Endothelial cell (in vitro differentiated cells): ENCODE data around the gene BABAM1. TPM values are rescaled to one million over a fixed set of nuclear protein-coding genes. Genes with fewer than 3 reads are reported as not detected.

Experiments
- DNase-seq: peaks from one replicate; pipeline ENCODE4 v3.0.0; 2021; ENCODE audit warnings: low spot score
- H3K27ac Mint-ChIP-seq: one replicate; pipeline ENCODE4 v1.8.0; 2021; ENCODE audit warnings: mixed read lengths, inconsistent platforms; ENCODE audit not compliant: unreplicated experiment
- H3K27me3 Mint-ChIP-seq: one replicate; pipeline ENCODE4 v1.8.0; 2021; ENCODE audit warnings: mild to moderate bottlenecking, moderate library complexity, mixed read lengths, inconsistent platforms; ENCODE audit not compliant: unreplicated experiment
- H3K36me3 Mint-ChIP-seq: one replicate; pipeline ENCODE4 v1.8.0; 2021; ENCODE audit warnings: mild to moderate bottlenecking, low read depth, mixed read lengths, inconsistent platforms; ENCODE audit not compliant: unreplicated experiment
- H3K4me1 Mint-ChIP-seq: one replicate; pipeline ENCODE4 v1.8.0; 2021; ENCODE audit warnings: mild to moderate bottlenecking, mixed read lengths, inconsistent platforms; ENCODE audit not compliant: unreplicated experiment
- H3K4me3 Mint-ChIP-seq: one replicate; pipeline ENCODE4 v1.8.0; 2021; ENCODE audit warnings: mild to moderate bottlenecking, mixed read lengths, inconsistent platforms; ENCODE audit not compliant: unreplicated experiment
- H3K9me3 Mint-ChIP-seq: one replicate; pipeline ENCODE4 v1.8.0; 2021; ENCODE audit warnings: mixed read lengths, inconsistent platforms; ENCODE audit not compliant: unreplicated experiment
- total RNA-seq: library from RNA; stranded (reverse); fragmentation: NEBNext Ultra II Directional; extraction: Animal tissue kit (Norgen Biotek cat#: 25700); gene quantifications from one replicate; pipeline ENCODE4 v1.2.1, GENCODE V29; 2021; ENCODE audit not compliant: unreplicated experiment
- TF ChIP-seq, protein P1 (sequence below): fragments of 200-600 bp; sonication (generic); IDR thresholded peaks from one replicate; pipeline ENCODE4 v1.5.0; 2021; ENCODE audit warnings: antibody characterized with exemption; ENCODE audit not compliant: unreplicated experiment

The BABAM1 gene
- total RNA-seq, 1 donor from 2014 or later: 136 TPM

DNA sequence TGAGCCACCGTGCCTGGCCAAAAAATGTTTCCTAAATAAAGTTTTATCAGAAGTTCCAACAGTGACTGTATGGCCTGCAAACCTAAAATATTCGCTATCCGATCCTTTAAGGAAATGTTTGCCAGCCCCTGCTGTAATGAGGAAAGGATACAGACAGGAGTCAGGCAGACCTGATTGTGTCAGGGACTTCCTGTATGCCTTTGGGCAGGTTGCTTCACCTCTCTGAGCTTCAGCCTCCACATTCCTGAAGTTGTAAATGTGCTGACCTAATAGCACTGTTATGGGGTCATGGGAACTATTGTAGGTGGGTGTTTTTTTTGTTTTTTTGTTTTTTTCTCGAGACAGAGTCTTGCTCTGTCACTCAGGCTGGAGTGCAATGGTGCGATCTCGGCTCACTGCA lies 29.7 kb downstream of the BABAM1 start:
- peaks cover 1% of the 10 kb centered on the region for H3K36me3 Mint-ChIP-seq
- H3K9me3 Mint-ChIP-seq: no peaks in the 10 kb centered on the region
- TF ChIP-seq, protein P1, sequence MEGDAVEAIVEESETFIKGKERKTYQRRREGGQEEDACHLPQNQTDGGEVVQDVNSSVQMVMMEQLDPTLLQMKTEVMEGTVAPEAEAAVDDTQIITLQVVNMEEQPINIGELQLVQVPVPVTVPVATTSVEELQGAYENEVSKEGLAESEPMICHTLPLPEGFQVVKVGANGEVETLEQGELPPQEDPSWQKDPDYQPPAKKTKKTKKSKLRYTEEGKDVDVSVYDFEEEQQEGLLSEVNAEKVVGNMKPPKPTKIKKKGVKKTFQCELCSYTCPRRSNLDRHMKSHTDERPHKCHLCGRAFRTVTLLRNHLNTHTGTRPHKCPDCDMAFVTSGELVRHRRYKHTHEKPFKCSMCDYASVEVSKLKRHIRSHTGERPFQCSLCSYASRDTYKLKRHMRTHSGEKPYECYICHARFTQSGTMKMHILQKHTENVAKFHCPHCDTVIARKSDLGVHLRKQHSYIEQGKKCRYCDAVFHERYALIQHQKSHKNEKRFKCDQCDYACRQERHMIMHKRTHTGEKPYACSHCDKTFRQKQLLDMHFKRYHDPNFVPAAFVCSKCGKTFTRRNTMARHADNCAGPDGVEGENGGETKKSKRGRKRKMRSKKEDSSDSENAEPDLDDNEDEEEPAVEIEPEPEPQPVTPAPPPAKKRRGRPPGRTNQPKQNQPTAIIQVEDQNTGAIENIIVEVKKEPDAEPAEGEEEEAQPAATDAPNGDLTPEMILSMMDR: no peak
- no peak for DNase-seq
- no peak overlapping the region for H3K4me3 Mint-ChIP-seq
- peaks cover 3% of the 10 kb centered on the region for H3K27me3 Mint-ChIP-seq
- no peak overlapping the region for H3K27ac Mint-ChIP-seq
- H3K4me1 Mint-ChIP-seq: no peaks in the 10 kb centered on the region

DNA sequence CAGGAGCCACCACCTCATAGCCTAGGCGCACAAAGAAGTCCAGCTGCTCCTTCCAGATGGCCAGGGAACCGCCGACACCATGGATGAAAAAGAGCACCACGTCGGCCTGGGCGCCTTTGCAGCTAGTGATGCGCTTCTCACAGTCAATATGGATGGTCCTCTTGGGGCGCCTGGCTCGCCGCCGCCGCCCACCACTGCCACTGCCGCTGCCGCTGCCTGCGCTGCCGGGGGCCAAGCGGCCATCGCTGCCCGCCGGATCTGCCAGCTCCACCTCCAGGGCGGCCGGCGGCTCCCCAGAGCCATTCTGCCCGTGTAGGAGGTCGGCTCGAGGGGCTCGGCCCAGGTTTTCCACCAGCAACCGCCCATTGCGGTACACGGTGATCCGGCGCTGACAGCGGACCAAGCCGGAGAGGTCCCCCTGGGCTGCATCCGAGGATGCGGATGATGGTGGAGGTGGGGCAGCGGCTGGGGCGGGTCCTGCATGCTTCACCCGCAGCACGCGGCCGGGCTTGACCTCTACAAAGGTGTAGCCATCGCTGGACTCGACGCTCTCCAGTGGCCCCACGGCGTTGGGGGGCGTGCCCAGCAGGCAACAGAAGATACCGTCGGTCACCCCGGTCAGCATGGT lies 33.9 kb downstream of the BABAM1 start:
- H3K4me3 Mint-ChIP-seq: no peak overlapping the region
- H3K27me3 Mint-ChIP-seq: peaks cover 6% of the 10 kb centered on the region
- H3K27ac Mint-ChIP-seq: no peak overlapping the region
- no peaks in the 10 kb centered on the region for H3K9me3 Mint-ChIP-seq
- H3K36me3 Mint-ChIP-seq: peaks cover 3% of the 10 kb centered on the region
- no peak for DNase-seq
- TF ChIP-seq, protein P1: no peak
- peaks cover 8% of the 10 kb centered on the region for H3K4me1 Mint-ChIP-seq

DNA sequence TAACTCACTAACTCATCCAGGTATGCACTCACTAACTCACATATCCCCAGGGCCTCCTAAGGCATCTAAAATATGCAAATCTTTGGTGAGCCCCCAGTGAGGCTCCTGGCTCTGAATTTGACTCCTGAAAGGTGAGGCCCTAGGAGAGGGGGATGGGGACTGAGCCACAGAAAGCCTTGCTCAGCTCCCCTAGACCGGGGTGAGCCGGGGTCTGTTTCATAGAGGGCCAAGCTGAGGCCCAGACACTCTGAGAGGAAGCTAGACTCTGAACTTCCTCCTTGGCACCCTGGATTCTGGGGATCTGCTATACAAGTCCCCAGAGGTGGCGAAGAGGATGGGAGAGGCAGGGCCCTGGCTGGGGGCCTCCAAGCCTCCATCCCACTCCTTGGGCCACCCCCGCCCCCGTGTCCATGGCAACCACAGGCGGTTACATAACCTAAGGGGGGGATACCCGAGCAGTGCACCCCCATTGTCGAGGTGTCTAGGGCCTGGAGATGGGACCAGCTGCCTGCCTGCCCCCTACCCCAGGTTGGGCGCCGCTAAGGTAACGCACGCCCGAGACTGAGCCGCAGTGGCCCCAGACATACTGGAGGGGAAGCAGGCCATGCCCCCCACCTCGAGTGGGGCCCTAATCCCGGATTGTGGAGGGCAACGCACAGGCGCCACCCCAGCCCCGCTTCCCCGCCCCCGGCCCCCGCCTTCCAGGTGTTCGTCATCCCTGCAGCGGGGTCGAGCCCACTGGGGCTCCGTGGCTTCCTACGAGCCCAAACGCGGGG lies 35.3 kb downstream of the BABAM1 start:
- peaks cover 12% of the 10 kb centered on the region for H3K4me1 Mint-ChIP-seq

GRCh38 chr19:17303167-17303939 lies 36.1 kb downstream of the BABAM1 start, which contains the start of gene ABHD8:
TSS of gene ABHD8 (minus strand) at chr19:17303425. CDS start at chr19:17301616, 1,809 bp downstream.
- TF ChIP-seq, protein P1: peak; percentile 74
- peak; percentile 98 for DNase-seq
- Mint-ChIP-seq H3K9me3 (no peaks in the 10 kb centered on the region), H3K4me1 (peaks cover 17% of the 10 kb centered on the region), H3K36me3 (peaks cover 6% of the 10 kb centered on the region), H3K4me3 (peak within 1 kb of the TSS; percentile 79), H3K27me3 (peaks cover 3% of the 10 kb centered on the region), H3K27ac (no peak within 1 kb of the TSS)

More for the DNA sequence above, 35.3 kb downstream of the BABAM1 start:
- peaks cover 6% of the 10 kb centered on the region for H3K36me3 Mint-ChIP-seq
- H3K4me3 Mint-ChIP-seq: peak overlapping the region; percentile 74
- H3K9me3 Mint-ChIP-seq: no peaks in the 10 kb centered on the region
- TF ChIP-seq, protein P1: no peak
- no peak for DNase-seq
- H3K27ac Mint-ChIP-seq: no peak overlapping the region
- peaks cover 3% of the 10 kb centered on the region for H3K27me3 Mint-ChIP-seq
